ENCODE results near the gene CBX3. TPM values are rescaled to one million over a fixed set of nuclear protein-coding genes. Genes with fewer than 3 reads are reported as not detected.
"Not testable (repeated sequence)": the region's sequence is repeated elsewhere in the genome, so short reads cannot be mapped to it uniquely, and the experiment has no call there.

CBX3 gene
- total RNA-seq, 3 donors from 2014 or later, result 88.0 to 98.3 (median 96.0) TPM

DNA sequence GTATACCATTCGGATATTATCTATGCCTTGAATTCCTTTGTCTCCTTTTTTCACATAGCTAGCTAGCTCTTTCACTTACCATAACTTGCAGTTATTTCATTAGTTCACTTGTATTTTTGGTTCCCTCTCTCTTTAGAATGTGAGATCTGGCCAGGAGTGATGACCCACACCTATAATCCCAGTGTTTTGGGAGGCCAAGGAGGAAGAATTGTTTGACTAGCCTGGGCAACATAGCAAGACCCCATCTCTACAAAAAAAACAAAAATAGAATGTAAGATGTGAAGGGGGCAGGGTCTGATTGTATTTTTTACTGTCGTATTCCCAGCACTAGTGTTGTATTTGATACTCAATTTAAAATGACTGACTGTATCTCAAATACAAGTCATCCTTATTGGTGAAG is 29.9 kb upstream of the CBX3 start:
- H3K9me3 ChIP-seq, result no peaks in the 10 kb centered on the region

DNA sequence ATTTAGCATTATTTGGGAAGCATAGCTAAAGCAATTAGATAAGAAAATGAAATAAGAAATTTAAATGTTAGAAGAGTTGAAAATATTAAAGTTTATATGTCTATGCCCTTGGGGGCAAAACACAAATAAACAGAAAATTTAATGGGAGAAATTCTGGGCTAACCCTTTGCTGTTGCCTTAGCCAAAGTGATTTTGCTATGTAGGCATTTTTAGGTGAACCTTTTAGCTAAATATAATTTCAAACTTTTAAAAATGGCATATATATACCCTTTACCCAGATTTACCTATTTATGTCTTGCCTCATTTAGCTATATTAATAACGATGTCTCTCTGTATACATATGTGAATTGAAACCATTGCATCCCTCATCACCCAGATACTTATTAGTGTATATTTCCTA is 29.5 kb upstream of the CBX3 start:
- Histone ChIP-seq H3K4me1 (no peaks in the 10 kb centered on the region), H3K36me3 (no peaks in the 10 kb centered on the region), H3K27ac (no peak overlapping the region), H3K27me3 (no peaks in the 10 kb centered on the region), H3K4me3 (no peak overlapping the region), H3K9me3 (no peaks in the 10 kb centered on the region)
- TF ChIP-seq, protein P1, sequence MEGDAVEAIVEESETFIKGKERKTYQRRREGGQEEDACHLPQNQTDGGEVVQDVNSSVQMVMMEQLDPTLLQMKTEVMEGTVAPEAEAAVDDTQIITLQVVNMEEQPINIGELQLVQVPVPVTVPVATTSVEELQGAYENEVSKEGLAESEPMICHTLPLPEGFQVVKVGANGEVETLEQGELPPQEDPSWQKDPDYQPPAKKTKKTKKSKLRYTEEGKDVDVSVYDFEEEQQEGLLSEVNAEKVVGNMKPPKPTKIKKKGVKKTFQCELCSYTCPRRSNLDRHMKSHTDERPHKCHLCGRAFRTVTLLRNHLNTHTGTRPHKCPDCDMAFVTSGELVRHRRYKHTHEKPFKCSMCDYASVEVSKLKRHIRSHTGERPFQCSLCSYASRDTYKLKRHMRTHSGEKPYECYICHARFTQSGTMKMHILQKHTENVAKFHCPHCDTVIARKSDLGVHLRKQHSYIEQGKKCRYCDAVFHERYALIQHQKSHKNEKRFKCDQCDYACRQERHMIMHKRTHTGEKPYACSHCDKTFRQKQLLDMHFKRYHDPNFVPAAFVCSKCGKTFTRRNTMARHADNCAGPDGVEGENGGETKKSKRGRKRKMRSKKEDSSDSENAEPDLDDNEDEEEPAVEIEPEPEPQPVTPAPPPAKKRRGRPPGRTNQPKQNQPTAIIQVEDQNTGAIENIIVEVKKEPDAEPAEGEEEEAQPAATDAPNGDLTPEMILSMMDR (IDR thresholded peaks at IDR 0.05), result no peak
- no peak for TF ChIP-seq POLR2AphosphoS5 (IDR thresholded peaks at IDR 0.05)
- no peak for TF ChIP-seq POLR2A (IDR thresholded peaks at IDR 0.05)
- intact Hi-C loops (cut with DNase I; ENCODE audit: low total_unique reads), result no loop called here
- DNase-seq (ENCODE audit: low spot score in 2 of 2), result no peak

More for the DNA sequence above, 29.9 kb upstream of the CBX3 start:
- Histone ChIP-seq H3K27ac (no peak overlapping the region), H3K36me3 (no peaks in the 10 kb centered on the region), H3K27me3 (no peaks in the 10 kb centered on the region), H3K4me1 (no peaks in the 10 kb centered on the region), H3K4me3 (no peak overlapping the region)
- no peak for DNase-seq (ENCODE audit: low spot score in 2 of 2)
- TF ChIP-seq POLR2A (IDR thresholded peaks at IDR 0.05), result no peak
- TF ChIP-seq POLR2AphosphoS5 (IDR thresholded peaks at IDR 0.05), result no peak
- TF ChIP-seq, protein P1 (IDR thresholded peaks at IDR 0.05), result no peak
- intact Hi-C loops (cut with DNase I; ENCODE audit: low total_unique reads), result no loop called here

DNA sequence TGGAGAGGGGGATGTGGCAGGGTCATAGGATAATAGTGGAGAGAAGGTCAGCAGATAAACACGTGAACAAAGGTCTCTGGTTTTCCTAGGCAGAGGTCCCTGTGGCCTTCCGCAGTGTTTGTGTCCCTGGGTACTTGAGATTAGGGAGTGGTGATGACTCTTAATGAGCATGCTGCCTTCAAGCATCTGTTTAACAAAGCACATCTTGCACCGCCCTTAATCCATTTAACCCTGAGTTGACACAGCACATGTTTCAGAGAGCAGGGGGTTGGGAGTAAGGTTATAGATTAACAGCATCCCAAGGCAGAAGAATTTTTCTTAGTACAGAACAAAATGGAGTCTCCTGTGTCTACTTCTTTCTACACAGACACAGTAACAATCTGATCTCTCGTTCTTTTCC is 25.6 kb upstream of the CBX3 start:
- H3K9me3 ChIP-seq, result not testable (repeated sequence)

DNA sequence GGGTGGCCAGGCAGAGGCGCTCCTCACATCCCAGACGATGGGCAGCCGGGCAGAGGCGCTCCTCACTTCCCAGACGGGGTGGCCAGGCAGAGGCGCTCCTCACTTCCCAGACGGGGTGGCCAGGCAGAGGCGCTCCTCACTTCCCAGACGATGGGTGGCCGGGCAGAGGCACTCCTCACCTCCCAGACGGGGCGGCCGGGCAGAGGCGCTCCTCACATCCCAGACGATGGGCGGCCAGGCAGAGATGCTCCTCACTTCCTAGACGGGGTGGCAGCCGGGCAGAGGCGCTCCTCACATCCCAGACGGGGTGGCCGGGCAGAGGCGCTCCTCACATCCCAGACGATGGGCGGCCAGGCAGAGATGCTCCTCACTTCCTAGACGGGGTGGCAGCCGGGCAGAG is 24.8 kb upstream of the CBX3 start:
- intact Hi-C loops (cut with DNase I; ENCODE audit: low total_unique reads); H3K9me3 ChIP-seq; H3K4me1 ChIP-seq; H3K27ac ChIP-seq; H3K4me3 ChIP-seq; H3K36me3 ChIP-seq; DNase-seq (ENCODE audit: low spot score in 2 of 2); H3K27me3 ChIP-seq: not testable (repeated sequence)

More for the DNA sequence above, 25.6 kb upstream of the CBX3 start:
- H3K4me3 ChIP-seq; H3K27me3 ChIP-seq; H3K4me1 ChIP-seq; intact Hi-C loops (cut with DNase I; ENCODE audit: low total_unique reads); H3K36me3 ChIP-seq; H3K27ac ChIP-seq; DNase-seq (ENCODE audit: low spot score in 2 of 2): not testable (repeated sequence)

DNA sequence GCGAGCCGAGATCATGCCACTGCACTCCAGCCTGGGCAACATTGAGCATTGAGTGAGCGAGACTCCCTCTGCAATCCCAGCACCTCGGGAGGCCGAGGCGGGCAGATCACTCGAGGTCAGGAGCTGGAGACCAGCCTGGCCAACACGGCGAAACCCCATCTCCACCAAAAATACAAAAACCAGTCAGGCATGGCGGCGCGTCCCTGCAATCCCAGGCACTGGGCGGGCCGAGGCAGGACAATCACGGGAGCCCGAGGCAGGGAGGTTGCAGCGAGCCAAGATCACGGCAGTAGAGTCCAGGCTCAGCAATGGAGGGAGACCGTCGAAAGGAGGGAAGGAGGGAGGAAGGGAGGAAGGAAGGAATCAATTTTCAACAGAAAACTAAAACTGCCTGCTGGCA is 24.3 kb upstream of the CBX3 start:
- H3K27ac ChIP-seq; H3K4me3 ChIP-seq; H3K9me3 ChIP-seq; intact Hi-C loops (cut with DNase I; ENCODE audit: low total_unique reads); DNase-seq (ENCODE audit: low spot score in 2 of 2); H3K4me1 ChIP-seq; H3K36me3 ChIP-seq; H3K27me3 ChIP-seq: not testable (repeated sequence)

DNA sequence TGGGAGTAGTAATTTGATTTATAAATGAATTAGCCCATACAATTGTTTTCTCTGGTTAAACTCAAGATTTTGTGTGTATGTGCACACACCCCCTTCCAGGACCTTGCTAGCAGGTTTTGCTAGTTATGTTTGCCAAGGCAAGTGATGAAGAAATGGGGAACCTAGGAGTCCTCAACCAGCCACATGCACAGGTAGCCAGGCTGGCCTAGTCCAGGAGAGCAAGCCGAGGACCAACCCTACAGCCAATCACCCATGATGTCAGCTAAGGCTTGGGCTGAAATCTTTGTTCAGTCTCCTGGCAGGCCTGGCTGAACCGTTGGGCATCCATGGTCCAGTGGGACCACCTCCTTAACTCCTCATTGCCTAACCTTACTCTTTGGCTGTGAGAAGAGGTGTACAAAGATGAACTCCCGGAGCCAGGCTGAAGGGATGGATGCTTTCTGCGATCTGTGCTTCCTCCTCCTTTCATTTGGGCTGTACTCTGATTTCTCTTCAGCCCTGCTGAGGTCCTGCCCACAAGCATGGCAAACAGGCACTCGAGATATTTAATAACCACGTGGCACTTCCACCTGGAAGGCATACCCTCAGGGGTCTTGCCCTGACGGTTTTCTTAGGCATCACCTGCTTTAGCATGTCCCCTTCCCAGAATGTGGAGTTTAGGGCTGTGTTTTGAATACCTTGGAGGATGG is 23.1 kb upstream of the CBX3 start:
- no peaks in the 10 kb centered on the region for H3K9me3 ChIP-seq
- H3K27ac ChIP-seq, result no peak overlapping the region
- no peak overlapping the region for H3K4me3 ChIP-seq
- intact Hi-C loops (cut with DNase I; ENCODE audit: low total_unique reads), result no loop called here
- H3K27me3 ChIP-seq, result no peaks in the 10 kb centered on the region
- no peak for DNase-seq (ENCODE audit: low spot score in 2 of 2)
- TF ChIP-seq, protein P1 (IDR thresholded peaks at IDR 0.05), result no peak
- no peak for TF ChIP-seq POLR2AphosphoS5 (IDR thresholded peaks at IDR 0.05)
- TF ChIP-seq POLR2A (IDR thresholded peaks at IDR 0.05), result no peak
- H3K4me1 ChIP-seq, result no peaks in the 10 kb centered on the region
- H3K36me3 ChIP-seq, result no peaks in the 10 kb centered on the region

DNA sequence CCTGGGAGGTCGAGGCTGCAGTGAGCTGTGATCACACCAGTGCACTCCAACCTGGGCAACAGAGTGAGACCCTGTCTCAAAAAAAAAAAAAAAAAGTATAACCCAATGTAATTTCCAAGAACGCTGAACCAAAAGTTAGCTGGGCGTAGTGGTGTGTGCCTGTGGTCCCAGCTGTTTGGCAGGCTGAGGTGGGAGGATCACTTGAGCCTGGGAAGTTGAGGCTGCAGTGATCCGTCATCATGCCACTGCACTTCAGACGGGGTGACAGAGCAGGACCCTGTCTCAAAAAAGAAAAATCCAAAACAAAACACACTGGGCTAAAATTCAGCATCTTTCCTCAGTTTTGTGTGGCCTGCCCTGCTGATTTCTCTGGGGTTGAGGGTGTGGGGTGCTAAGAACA is 22.1 kb upstream of the CBX3 start:
- H3K9me3 ChIP-seq, result no peaks in the 10 kb centered on the region
- no peak overlapping the region for H3K27ac ChIP-seq
- intact Hi-C loops (cut with DNase I; ENCODE audit: low total_unique reads), result no loop called here

More for the DNA sequence above, 22.1 kb upstream of the CBX3 start:
- H3K4me1 ChIP-seq, result no peaks in the 10 kb centered on the region
- no peak for DNase-seq (ENCODE audit: low spot score in 2 of 2)
- no peak for TF ChIP-seq POLR2AphosphoS5 (IDR thresholded peaks at IDR 0.05)
- TF ChIP-seq POLR2A (IDR thresholded peaks at IDR 0.05), result no peak
- TF ChIP-seq, protein P1 (IDR thresholded peaks at IDR 0.05), result no peak
- H3K36me3 ChIP-seq, result no peaks in the 10 kb centered on the region
- no peak overlapping the region for H3K4me3 ChIP-seq
- no peaks in the 10 kb centered on the region for H3K27me3 ChIP-seq
